Heart left ventricle (tissue), 13 donors: ENCODE measurements around the gene COL20A1.

ENCODE experiments used
- CTCF ChIP-seq, 12 donors: fragments of 200-600 bp; sonication (generic) in 4 of 12; IDR thresholded peaks; one replicate each; pipeline versions ENCODE4 v1.5.0 to v1.8.0; 2018 to 2022; ENCODE audit warnings: antibody characterized with exemption in 12 of 12, mild to moderate bottlenecking in 5 of 12
- POLR2A ChIP-seq, 2 donors: fragments of 450-650 bp; IDR thresholded peaks; one replicate each; pipeline ENCODE4 v1.6.1; 2017; ENCODE audit warnings: antibody characterized with exemption in 2 of 2, mild to moderate bottlenecking in 2 of 2, moderate library complexity in 2 of 2
- donor health status: ischemic (EF 13 %, LVEDD 7.1; RV severe dilation, severe dysfunction).
- donor health status: DM: no; HTN: yes; CAD: no.
- donor health status: DM: no; HTN: no; CAD: no.
- donor health status: ischemic (EF 25% LVEDD 6.9; RV normal size, moderate dysfunction).
- donor health status: ischemic (EF 25% LVEDD 5.7; RV mildly dilated, moderate dysfunction).
- donor health status: ischemic (EF 35%, LVEDD 5.7; RV mildly dilated, moderate dysfunction).
- donor health status: nonischemic (EF 11% LVEDD 7.7; RV severe dilation, severe dysfunction).
- donor health status: DM: yes; HTN: yes; CAD: no.
- donor health status: PGD.
- donor health status: ischemic (EF 29% LVEDD 5.4; RV normal size, mild dysfunction).
- donor health status: nonischemic (EF 23%, LVEDD 6.1; RV moderate dilation, normal function).

GRCh38 chr20:63295422-63295821 is 2.4 kb downstream of the COL20A1 start:
- TF ChIP-seq CTCF (IDR thresholded peaks at IDR 0.05) (no peak), POLR2A (IDR thresholded peaks at IDR 0.05) (no peak)
